Activated CD4-positive, alpha-beta memory T cell treated with anti-CD3 and anti-CD28 coated beads, Interleukin-2, amount 10 ng/mL, durations not matched to agents 7 days and 5 days (primary cell): ENCODE results near the gene STK32C. TPM values are rescaled to one million over a fixed set of nuclear protein-coding genes. Genes with fewer than 3 reads are reported as not detected.

ENCODE experiments used
- CTCF ChIA-PET: fragments of 350-600 bp; sonication (Branson Sonifier 250); formaldehyde crosslinking; loops from one replicate; lab custom pipeline; 2021; ENCODE audit warnings: antibody characterized with exemption, inconsistent platforms; lab: Charles Lee
- POLR2A ChIA-PET: fragments of 350-600 bp; sonication (Branson Sonifier 250); formaldehyde crosslinking; loops from one replicate; lab custom pipeline; 2021; ENCODE audit warnings: antibody characterized with exemption; lab: Charles Lee
- DNase-seq: peaks from one replicate; pipeline ENCODE4 v3.0.0-alpha.2; 2020
- H3K27ac Mint-ChIP-seq: one replicate; pipeline ENCODE4 v1.8.0; 2021; ENCODE audit warnings: mild to moderate bottlenecking, mixed read lengths
- H3K27me3 Mint-ChIP-seq: one replicate; pipeline ENCODE4 v1.8.0; 2021; ENCODE audit warnings: mixed read lengths
- H3K36me3 Mint-ChIP-seq: one replicate; pipeline ENCODE4 v1.8.0; 2021; ENCODE audit warnings: low read depth, mixed read lengths
- H3K4me1 Mint-ChIP-seq: one replicate; pipeline ENCODE4 v1.8.0; 2021; ENCODE audit warnings: mixed read lengths
- H3K4me3 Mint-ChIP-seq: one replicate; pipeline ENCODE4 v1.8.0; 2021; ENCODE audit warnings: mild to moderate bottlenecking, mixed read lengths
- H3K9me3 Mint-ChIP-seq: one replicate; pipeline ENCODE4 v1.8.0; 2021; ENCODE audit warnings: mixed read lengths
- total RNA-seq, 2 experiments: library from RNA; stranded (reverse); gene quantifications; one replicate each; pipeline ENCODE4 v1.2.3, GENCODE V29; 2021

STK32C gene
- total RNA-seq, 2 experiments from 2014 or later: 17.4 to 18.2 TPM

GRCh38 chr10:132170561-132171361, 137.0 kb downstream of the STK32C start:
- H3K4me3 Mint-ChIP-seq: no peak overlapping the region
- no peak for DNase-seq
- peaks cover 12% of the 10 kb centered on the region for H3K4me1 Mint-ChIP-seq
- peaks cover 11% of the 10 kb centered on the region for H3K9me3 Mint-ChIP-seq
- H3K27me3 Mint-ChIP-seq: peaks cover 7% of the 10 kb centered on the region
- H3K36me3 Mint-ChIP-seq: no peaks in the 10 kb centered on the region
- no peak overlapping the region for H3K27ac Mint-ChIP-seq
- ChIA-PET POLR2A (no interaction called here), CTCF (interaction anchor here (0.6 kb wide), 1 partner anchor 302 kb away, joined by 3 read pairs; no protein-coding TSS in a partner anchor)

GRCh38 chr10:132169766-132170560, 137.8 kb downstream of the STK32C start:
- Mint-ChIP-seq H3K27ac (no peak overlapping the region), H3K27me3 (peaks cover 2% of the 10 kb centered on the region), H3K9me3 (peaks cover 11% of the 10 kb centered on the region), H3K4me3 (no peak overlapping the region), H3K36me3 (no peaks in the 10 kb centered on the region), H3K4me1 (peaks cover 12% of the 10 kb centered on the region)
- CTCF ChIA-PET: no interaction called here
- POLR2A ChIA-PET: no interaction called here
- DNase-seq: no peak

- CTCF ChIA-PET: no interaction called here
- no peak overlapping the region for H3K27ac Mint-ChIP-seq
- no peak overlapping the region for H3K4me3 Mint-ChIP-seq
- no peaks in the 10 kb centered on the region for H3K36me3 Mint-ChIP-seq
- H3K4me1 Mint-ChIP-seq: peaks cover 15% of the 10 kb centered on the region
- no peak for DNase-seq
- no peaks in the 10 kb centered on the region for H3K27me3 Mint-ChIP-seq
- H3K9me3 Mint-ChIP-seq: peaks cover 5% of the 10 kb centered on the region
- POLR2A ChIA-PET: no interaction called here
Observed at GRCh38 chr10:132169031-132169765, 138.6 kb downstream of the STK32C start.

GRCh38 chr10:132168571-132169030, 139.1 kb downstream of the STK32C start:
- no peak for DNase-seq
- CTCF ChIA-PET: no interaction called here
- no peak overlapping the region for H3K4me3 Mint-ChIP-seq
- no peaks in the 10 kb centered on the region for H3K27me3 Mint-ChIP-seq
- H3K36me3 Mint-ChIP-seq: no peaks in the 10 kb centered on the region
- H3K9me3 Mint-ChIP-seq: peaks cover 5% of the 10 kb centered on the region
- H3K4me1 Mint-ChIP-seq: peaks cover 18% of the 10 kb centered on the region
- H3K27ac Mint-ChIP-seq: no peak overlapping the region
- POLR2A ChIA-PET: no interaction called here

GRCh38 chr10:132167976-132168375, 139.8 kb downstream of the STK32C start:
- DNase-seq: no peak
- H3K27ac Mint-ChIP-seq: no peak overlapping the region
- CTCF ChIA-PET: no interaction called here
- no peak overlapping the region for H3K4me3 Mint-ChIP-seq
- H3K4me1 Mint-ChIP-seq: peaks cover 24% of the 10 kb centered on the region
- H3K36me3 Mint-ChIP-seq: no peaks in the 10 kb centered on the region
- POLR2A ChIA-PET: no interaction called here
- no peaks in the 10 kb centered on the region for H3K27me3 Mint-ChIP-seq
- no peaks in the 10 kb centered on the region for H3K9me3 Mint-ChIP-seq

- CTCF ChIA-PET: no interaction called here
- no peaks in the 10 kb centered on the region for H3K27me3 Mint-ChIP-seq
- DNase-seq: no peak
- no peak overlapping the region for H3K4me3 Mint-ChIP-seq
- POLR2A ChIA-PET: no interaction called here
- H3K27ac Mint-ChIP-seq: no peak overlapping the region
- peaks cover 32% of the 10 kb centered on the region for H3K4me1 Mint-ChIP-seq
- no peaks in the 10 kb centered on the region for H3K9me3 Mint-ChIP-seq
- H3K36me3 Mint-ChIP-seq: no peaks in the 10 kb centered on the region
Observed at GRCh38 chr10:132167041-132167674, 140.6 kb downstream of the STK32C start.

GRCh38 chr10:132166216-132166950, 141.4 kb downstream of the STK32C start:
- Mint-ChIP-seq H3K27me3 (no peaks in the 10 kb centered on the region), H3K9me3 (no peaks in the 10 kb centered on the region), H3K36me3 (no peaks in the 10 kb centered on the region), H3K4me1 (peaks cover 38% of the 10 kb centered on the region), H3K27ac (no peak overlapping the region), H3K4me3 (no peak overlapping the region)
- CTCF ChIA-PET: no interaction called here
- DNase-seq: no peak
- POLR2A ChIA-PET: no interaction called here

GRCh38 chr10:132165416-132165980, 142.3 kb downstream of the STK32C start:
- Mint-ChIP-seq H3K4me1 (peaks cover 38% of the 10 kb centered on the region), H3K27ac (no peak overlapping the region), H3K36me3 (no peaks in the 10 kb centered on the region), H3K27me3 (no peaks in the 10 kb centered on the region), H3K4me3 (no peak overlapping the region), H3K9me3 (no peaks in the 10 kb centered on the region)
- ChIA-PET POLR2A (no interaction called here), CTCF (no interaction called here)
- no peak for DNase-seq

- Mint-ChIP-seq H3K27ac (no peak overlapping the region), H3K27me3 (no peaks in the 10 kb centered on the region), H3K4me1 (peaks cover 38% of the 10 kb centered on the region), H3K36me3 (no peaks in the 10 kb centered on the region), H3K4me3 (no peak overlapping the region), H3K9me3 (no peaks in the 10 kb centered on the region)
- CTCF ChIA-PET: interaction anchor here (1.2 kb wide), 1 partner anchor 23 kb away, joined by 3 read pairs; no protein-coding TSS in a partner anchor
- DNase-seq: no peak
- POLR2A ChIA-PET: no interaction called here
Observed at GRCh38 chr10:132164761-132165278, 142.9 kb downstream of the STK32C start.

- Mint-ChIP-seq H3K4me1 (peaks cover 43% of the 10 kb centered on the region), H3K9me3 (no peaks in the 10 kb centered on the region), H3K4me3 (no peak overlapping the region), H3K36me3 (no peaks in the 10 kb centered on the region), H3K27ac (no peak overlapping the region), H3K27me3 (no peaks in the 10 kb centered on the region)
- DNase-seq: no peak
- ChIA-PET POLR2A (no interaction called here), CTCF (interaction anchor here (1.2 kb wide), 1 partner anchor 22 kb away, joined by 3 read pairs; no protein-coding TSS in a partner anchor)
Observed at GRCh38 chr10:132163826-132164515, 143.8 kb downstream of the STK32C start.

- CTCF ChIA-PET: no interaction called here
- no peaks in the 10 kb centered on the region for H3K36me3 Mint-ChIP-seq
- H3K9me3 Mint-ChIP-seq: no peaks in the 10 kb centered on the region
- no peaks in the 10 kb centered on the region for H3K27me3 Mint-ChIP-seq
- peak overlapping the region; percentile 17 for H3K4me3 Mint-ChIP-seq
- POLR2A ChIA-PET: no interaction called here
- H3K4me1 Mint-ChIP-seq: peaks cover 46% of the 10 kb centered on the region
- DNase-seq: peak; percentile 78
- peak overlapping the region; percentile 48 for H3K27ac Mint-ChIP-seq
Observed at GRCh38 chr10:132163278-132163765, 144.4 kb downstream of the STK32C start.
